ENCODE data around the gene PIGW. TPM values are rescaled to one million over a fixed set of nuclear protein-coding genes. Genes with fewer than 3 reads are reported as not detected.

Gene PIGW
- total RNA-seq (10 to 100 TPM in 1 of 2 donors, 1 to 10 TPM in 1; 6.2 to 15.4 TPM), polyA plus RNA-seq (10 to 100 TPM in 1 of 2 donors, 1 to 10 TPM in 1; 8.0 to 13.2 TPM)
- long read RNA-seq, donor 1, partial matches to known transcripts, result 0 of 5 reads
- long read RNA-seq, donor 1, other reads (novel, unspliced or antisense), result 0 of 5 reads
- long read RNA-seq, donor 2, partial matches to known transcripts, result 0 of 1 reads
- long read RNA-seq, donor 2, other reads (novel, unspliced or antisense), result 0 of 1 reads
- long read RNA-seq, donor 3, partial matches to known transcripts, result 0 of 1 reads
- long read RNA-seq, donor 3, other reads (novel, unspliced or antisense), result 0 of 1 reads
- long read RNA-seq, donor 4, partial matches to known transcripts, result 0 of 2 reads
- long read RNA-seq, donor 4, other reads (novel, unspliced or antisense), result 0 of 2 reads
- long read RNA-seq, donor 5, partial matches to known transcripts, result 0 of 3 reads
- long read RNA-seq, donor 5, other reads (novel, unspliced or antisense), result 0 of 3 reads

- 0 to 1% methylated on average over 69 to 83 of the region's 83 CpGs for WGBS, 2 donors
- no peaks in the 10 kb centered on the region for H3K9me3 ChIP-seq (ENCODE audit: control insufficient read depth in 4 of 4, insufficient read depth in 3 of 4, low read length in 3 of 4)
- H3K4me3 ChIP-seq, result peak within 1 kb of the TSS; percentile 60
- ATAC-seq (ENCODE audit: insufficient read depth, low FRiP score), result peak; percentile 93
- H3K9ac ChIP-seq (ENCODE audit: insufficient read depth in 1 of 2, low read length in 2 of 2), result peak within 1 kb of the TSS in 1 of 2 donors; percentile 73
- peaks cover 0 to 10% (median 3%) of the 10 kb centered on the region in 5 donors for H3K4me1 ChIP-seq (ENCODE audit: control insufficient read depth in 5 of 5, insufficient read depth in 5 of 5, low read length in 5 of 5)
- no peaks in the 10 kb centered on the region for H3K27me3 ChIP-seq (ENCODE audit: control insufficient read depth in 3 of 3, insufficient read depth in 3 of 3, low read length in 2 of 3)
- H3K36me3 ChIP-seq (ENCODE audit: control insufficient read depth in 4 of 4, insufficient read depth in 4 of 4, low read length in 4 of 4), result peaks cover 4 to 10% (median 9%) of the 10 kb centered on the region in 4 donors
- peak within 1 kb of the TSS; percentile 92 to 98 for H3K27ac ChIP-seq (ENCODE audit: low read depth in 1 of 2, low read length in 1 of 2)
- no peak for TF ChIP-seq CTCF (IDR thresholded peaks at IDR 0.05; ENCODE audit: control extremely low read depth, extremely low read depth)
- DNase-seq, result peak; percentile 86 to 92 (median 89)
Observed at GRCh38 chr17:36534840-36535668, at the start of gene PIGW, which contains the start of gene MYO19. Gene PIGW, plus strand, starts transcription at chr17:36534987. Its CDS starts 2,115 bp downstream, at chr17:36537102. Gene MYO19, minus strand, starts transcription at chr17:36534868. Its CDS starts 2,330 bp downstream, at chr17:36532538.

GRCh38 chr17:36485027-36485426 is 49.8 kb upstream of the PIGW start:
- peaks cover 0 to 18% (median 4%) of the 10 kb centered on the region in 5 donors for H3K4me1 ChIP-seq (ENCODE audit: control insufficient read depth in 5 of 5, insufficient read depth in 5 of 5, low read length in 5 of 5)
- DNase-seq (no peak), ATAC-seq (ENCODE audit: insufficient read depth, low FRiP score) (no peak)
- no peak overlapping the region for H3K9ac ChIP-seq (ENCODE audit: insufficient read depth in 1 of 2, low read length in 2 of 2)
- TF ChIP-seq CTCF (IDR thresholded peaks at IDR 0.05; ENCODE audit: control extremely low read depth, extremely low read depth), result no peak
- peaks cover 0 to 9% (median 3%) of the 10 kb centered on the region in 4 donors for H3K36me3 ChIP-seq (ENCODE audit: control insufficient read depth in 4 of 4, insufficient read depth in 4 of 4, low read length in 4 of 4)
- H3K27ac ChIP-seq (ENCODE audit: low read depth in 1 of 2, low read length in 1 of 2), result no peak overlapping the region
- WGBS, 2 donors, result 93 to 95% methylated on average over 8 of the region's 8 CpGs
- H3K4me3 ChIP-seq, result no peak overlapping the region
- H3K27me3 ChIP-seq (ENCODE audit: control insufficient read depth in 3 of 3, insufficient read depth in 3 of 3, low read length in 2 of 3), result peaks cover 3 to 14% (median 7%) of the 10 kb centered on the region in 3 donors
- no peaks in the 10 kb centered on the region for H3K9me3 ChIP-seq (ENCODE audit: control insufficient read depth in 4 of 4, insufficient read depth in 3 of 4, low read length in 3 of 4)

- TF ChIP-seq CTCF (IDR thresholded peaks at IDR 0.05; ENCODE audit: control extremely low read depth, extremely low read depth), result no peak
- Histone ChIP-seq H3K27ac (ENCODE audit: low read depth in 1 of 2, low read length in 1 of 2) (peak overlapping the region; percentile 4 to 10), H3K9ac (ENCODE audit: insufficient read depth in 1 of 2, low read length in 2 of 2) (peak overlapping the region in 1 of 2 donors; percentile 43), H3K4me1 (ENCODE audit: control insufficient read depth in 5 of 5, insufficient read depth in 5 of 5, low read length in 5 of 5) (peaks cover 0 to 18% (median 4%) of the 10 kb centered on the region in 5 donors), H3K36me3 (ENCODE audit: control insufficient read depth in 4 of 4, insufficient read depth in 4 of 4, low read length in 4 of 4) (peaks cover 0 to 9% (median 3%) of the 10 kb centered on the region in 4 donors), H3K4me3 (peak overlapping the region; percentile 86), H3K9me3 (ENCODE audit: control insufficient read depth in 4 of 4, insufficient read depth in 3 of 4, low read length in 3 of 4) (no peaks in the 10 kb centered on the region), H3K27me3 (ENCODE audit: control insufficient read depth in 3 of 3, insufficient read depth in 3 of 3, low read length in 2 of 3) (peaks cover 3 to 10% (median 7%) of the 10 kb centered on the region in 3 donors)
- 42 to 43% methylated on average over 10 of the region's 10 CpGs for WGBS, 2 donors
- no peak for DNase-seq
- no peak for ATAC-seq (ENCODE audit: insufficient read depth, low FRiP score)
Observed at GRCh38 chr17:36485805-36486203, 49.0 kb upstream of the PIGW start.
